NCI-H1417 treated with DMSO at 0.1 percent for 48 hours (cell line): ENCODE measurements around the gene MGP.

Experiments used
- DNase-seq: peaks from one replicate; lab custom pipeline; 2025; lab: John Stamatoyannopoulos, UW

The MGP gene

GRCh38 chr12:14885718-14886221, at the start of gene MGP:
Gene MGP (minus strand): TSS chr12:14885854. CDS start chr12:14885791, 63 bp downstream.
- DNase-seq, result no peak

- no peak for DNase-seq
These were observed 49.4 kb upstream of the MGP start for GRCh38 chr12:14935031-14935430.

- no peak for DNase-seq
These were observed 48.9 kb upstream of the MGP start for GRCh38 chr12:14934511-14934910.

- no peak for DNase-seq
These were observed 46.3 kb upstream of the MGP start for GRCh38 chr12:14931791-14932560.

GRCh38 chr12:14931359-14931758, 45.7 kb upstream of the MGP start:
- DNase-seq, result no peak

- no peak for DNase-seq
These were observed 44.6 kb upstream of the MGP start for GRCh38 chr12:14930299-14930698.

GRCh38 chr12:14928931-14929330, 43.3 kb upstream of the MGP start:
- DNase-seq, result no peak

GRCh38 chr12:14927267-14927666, 41.6 kb upstream of the MGP start:
- no peak for DNase-seq

GRCh38 chr12:14924541-14924940, 38.9 kb upstream of the MGP start:
- DNase-seq, result no peak

GRCh38 chr12:14923944-14924343, 38.3 kb upstream of the MGP start:
- no peak for DNase-seq

GRCh38 chr12:14921218-14921617, 35.6 kb upstream of the MGP start:
- DNase-seq, result no peak

- no peak for DNase-seq
These were observed 34.9 kb upstream of the MGP start for GRCh38 chr12:14920475-14921126.

- no peak for DNase-seq
These were observed 33.8 kb upstream of the MGP start for GRCh38 chr12:14919455-14919854.

GRCh38 chr12:14915736-14916135, 30.1 kb upstream of the MGP start:
- DNase-seq, result no peak

- DNase-seq, result no peak
These were observed 27.7 kb upstream of the MGP start for GRCh38 chr12:14913381-14913781.

- DNase-seq, result no peak
These were observed 25.5 kb upstream of the MGP start for GRCh38 chr12:14911131-14911530.

GRCh38 chr12:14910090-14910915, 24.6 kb upstream of the MGP start:
- no peak for DNase-seq

GRCh38 chr12:14907953-14908352, 22.3 kb upstream of the MGP start:
- no peak for DNase-seq

- no peak for DNase-seq
These were observed 20.5 kb upstream of the MGP start for GRCh38 chr12:14906114-14906513.

- no peak for DNase-seq
These were observed 19.8 kb upstream of the MGP start for GRCh38 chr12:14905269-14906004.

- DNase-seq, result no peak
These were observed 19.2 kb upstream of the MGP start for GRCh38 chr12:14904854-14905253.
